NCI-H2029 treated with DMSO at 0.1 percent for 48 hours (cell line): ENCODE results near the gene TRIM22.
"Not testable (repeated sequence)": the region's sequence is repeated elsewhere in the genome, so short reads cannot be mapped to it uniquely, and the experiment has no call there.

ENCODE experiments used
- DNase-seq: peaks from one replicate; lab custom pipeline; 2025; lab: John Stamatoyannopoulos, UW

The TRIM22 gene

GRCh38 chr11:5691238-5691963 is 1.8 kb downstream of the TRIM22 start:
- not testable (repeated sequence) for DNase-seq

GRCh38 chr11:5691964-5692361 is 2.4 kb downstream of the TRIM22 start:
- DNase-seq: no peak

GRCh38 chr11:5694642-5695041 is 5.1 kb downstream of the TRIM22 start:
- DNase-seq: no peak

DNA sequence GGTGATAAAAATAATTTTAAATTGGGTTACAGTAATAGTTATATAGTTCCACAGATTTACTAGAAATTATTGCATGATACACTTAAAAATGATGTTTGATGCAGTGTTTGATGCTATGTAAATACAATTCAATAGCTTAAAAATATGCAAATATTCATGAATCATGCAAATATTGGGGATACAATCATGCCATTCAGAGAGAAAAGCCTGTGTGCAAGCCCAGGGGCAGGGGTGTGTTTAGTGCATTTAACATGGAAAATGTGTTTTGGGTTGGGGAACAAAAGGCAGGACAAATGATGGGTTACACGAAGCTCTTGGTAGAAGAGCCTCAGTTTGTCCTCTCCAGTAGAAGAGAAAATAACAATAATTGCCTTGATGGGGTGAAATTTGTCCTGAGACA is 6.0 kb downstream of the TRIM22 start:
- no peak for DNase-seq

GRCh38 chr11:5696210-5696609 is 6.6 kb downstream of the TRIM22 start:
- DNase-seq: no peak

- DNase-seq: no peak
These were observed 8.7 kb downstream of the TRIM22 start for GRCh38 chr11:5698281-5698680.

- no peak for DNase-seq
These were observed 10.9 kb downstream of the TRIM22 start for GRCh38 chr11:5700421-5701054.

DNA sequence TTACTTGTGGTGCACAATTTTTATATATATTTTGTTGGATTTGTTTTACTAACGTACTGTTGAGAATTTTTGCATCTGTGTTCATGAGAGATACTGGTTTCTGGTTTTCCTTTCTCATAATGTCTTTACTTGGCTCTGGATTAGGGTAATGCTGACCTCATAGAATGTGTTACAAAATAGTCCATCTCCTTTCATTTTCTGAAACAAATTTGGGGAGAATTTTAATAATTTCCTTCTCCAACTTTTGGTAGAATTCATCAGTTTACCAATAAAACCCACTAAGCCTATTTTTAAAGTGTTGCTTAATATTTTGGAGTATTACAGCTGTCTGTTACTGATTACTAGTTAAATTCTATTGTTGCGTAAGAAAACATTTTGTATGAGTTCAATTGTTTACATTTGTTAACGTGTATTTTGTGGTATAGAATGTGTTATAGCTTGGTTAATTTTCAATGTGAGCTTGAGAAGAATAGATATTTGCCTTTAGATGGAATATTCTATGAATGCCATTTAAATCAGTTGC is 11.5 kb downstream of the TRIM22 start:
- no peak for DNase-seq

- DNase-seq: no peak
These were observed 14.3 kb downstream of the TRIM22 start for GRCh38 chr11:5703741-5704536.

- no peak for DNase-seq
These were observed 16.1 kb downstream of the TRIM22 start for GRCh38 chr11:5705688-5706087.

- DNase-seq: no peak
These were observed 22.9 kb downstream of the TRIM22 start for GRCh38 chr11:5712507-5712906.

- no peak for DNase-seq
These were observed 24.1 kb downstream of the TRIM22 start for GRCh38 chr11:5713695-5714094.

DNA sequence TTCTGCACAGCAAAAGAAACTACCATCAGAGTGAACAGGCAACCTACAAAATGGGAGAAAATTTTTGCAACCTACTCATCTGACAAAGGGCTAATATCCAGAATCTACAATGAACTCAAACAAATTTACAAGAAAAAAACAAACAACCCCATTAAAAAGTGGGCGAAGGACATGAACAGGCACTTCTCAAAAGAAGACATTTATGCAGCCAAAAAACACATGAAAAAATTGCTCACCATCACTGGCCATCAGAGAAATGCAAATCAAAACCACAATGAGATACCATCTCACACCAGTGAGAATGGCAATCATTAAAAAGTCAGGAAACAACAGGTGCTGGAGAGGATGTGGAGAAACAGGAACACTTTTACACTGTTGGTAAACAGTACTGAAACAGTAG is 26.9 kb downstream of the TRIM22 start:
- DNase-seq: not testable (repeated sequence)

DNA sequence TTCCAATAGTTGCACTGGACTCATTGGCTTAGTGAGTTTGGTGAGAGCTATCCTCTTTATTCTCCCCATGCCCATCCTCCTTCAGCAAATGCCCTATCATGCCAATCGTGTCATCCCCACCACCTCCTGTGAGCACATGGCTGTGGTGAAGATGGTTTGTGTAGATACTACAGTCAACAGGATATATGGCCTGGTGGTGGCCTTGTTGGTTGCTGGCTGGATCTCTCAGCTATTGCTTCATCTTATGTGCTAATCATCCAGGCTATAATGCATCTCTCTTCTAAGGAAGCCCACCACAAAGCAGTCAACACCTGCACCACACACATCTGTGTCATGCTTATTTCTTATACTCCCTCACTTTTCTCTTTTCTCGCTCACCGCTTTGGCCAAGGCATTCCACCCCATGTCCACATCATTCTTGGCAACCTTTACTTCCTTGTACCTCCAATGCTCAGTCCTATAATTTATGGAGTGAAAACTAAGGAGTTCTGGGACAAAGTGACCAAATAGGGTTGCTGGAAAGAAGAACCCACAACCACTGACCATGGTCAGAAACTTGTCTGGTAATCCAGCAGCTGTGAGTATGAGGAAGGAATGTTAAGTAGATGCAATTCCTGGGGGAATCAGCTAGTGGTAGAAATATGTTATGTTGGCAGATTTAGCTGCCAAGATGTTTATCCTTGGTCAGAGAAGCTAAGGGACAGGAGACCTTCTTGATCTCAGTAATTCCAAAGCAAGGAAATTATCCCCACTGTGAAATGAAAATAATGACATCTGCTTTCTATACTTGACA is 30.3 kb downstream of the TRIM22 start:
- no peak for DNase-seq

- DNase-seq: no peak
These were observed 33.0 kb downstream of the TRIM22 start for GRCh38 chr11:5722622-5723021.

GRCh38 chr11:5726351-5726750 is 36.8 kb downstream of the TRIM22 start:
- DNase-seq: no peak

DNA sequence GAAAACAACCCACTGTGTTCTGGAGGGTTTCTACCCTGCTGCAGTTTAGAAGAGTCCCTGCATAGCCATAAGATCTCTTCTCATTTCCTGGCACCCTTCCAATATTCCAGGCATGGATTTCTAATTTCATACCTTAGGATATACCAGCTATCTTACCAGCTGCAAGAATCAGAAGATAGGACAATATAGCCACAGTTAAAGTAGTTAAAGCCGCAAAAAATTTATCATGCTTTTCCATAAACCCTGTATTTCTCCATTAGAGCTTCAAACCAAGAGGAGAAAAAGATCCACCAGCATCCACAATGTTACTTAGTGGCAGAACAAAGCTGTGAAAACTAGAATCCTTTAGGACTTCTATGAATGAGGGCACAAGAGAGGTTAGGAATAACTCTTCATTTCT is 38.1 kb downstream of the TRIM22 start:
- no peak for DNase-seq

- DNase-seq: no peak
These were observed 46.8 kb downstream of the TRIM22 start, which contains the start of gene OR56B1 for GRCh38 chr11:5736396-5736795. Gene OR56B1 (plus strand): TSS chr11:5736448. CDS start chr11:5736517, 69 bp downstream.

DNA sequence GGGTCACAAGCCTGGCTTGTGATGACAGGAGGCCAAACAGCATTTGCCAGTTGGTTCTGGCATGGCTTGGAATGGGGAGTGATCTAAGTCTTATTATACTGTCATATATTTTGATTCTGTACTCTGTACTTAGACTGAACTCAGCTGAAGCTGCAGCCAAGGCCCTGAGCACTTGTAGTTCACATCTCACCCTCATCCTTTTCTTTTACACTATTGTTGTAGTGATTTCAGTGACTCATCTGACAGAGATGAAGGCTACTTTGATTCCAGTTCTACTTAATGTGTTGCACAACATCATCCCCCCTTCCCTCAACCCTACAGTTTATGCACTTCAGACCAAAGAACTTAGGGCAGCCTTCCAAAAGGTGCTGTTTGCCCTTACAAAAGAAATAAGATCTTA is 47.5 kb downstream of the TRIM22 start:
- DNase-seq: no peak

- DNase-seq: no peak
These were observed 48.2 kb downstream of the TRIM22 start for GRCh38 chr11:5737670-5738392.

DNA sequence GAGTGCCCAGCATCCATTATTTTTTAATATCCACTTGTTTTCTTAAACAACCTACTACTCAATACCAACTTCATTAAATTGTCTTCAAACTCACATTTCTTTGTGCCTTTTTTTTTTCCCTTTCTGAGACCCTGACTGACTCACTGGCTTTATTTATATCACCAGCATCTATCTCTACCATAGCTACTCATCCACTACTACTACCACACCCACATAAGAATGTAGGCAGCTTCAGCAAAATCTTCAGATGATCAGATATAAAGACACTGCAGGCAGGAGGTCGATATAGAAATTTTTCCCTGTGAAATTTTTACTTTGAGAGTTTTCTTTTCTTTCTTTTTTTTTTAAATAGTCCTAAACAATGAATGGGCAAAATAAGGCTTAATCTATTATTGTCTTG is 48.8 kb downstream of the TRIM22 start:
- DNase-seq: no peak
